Hepatocyte (in vitro differentiated cells): ENCODE measurements around the gene CEBPE. TPM values are rescaled to one million over a fixed set of nuclear protein-coding genes. Genes with fewer than 3 reads are reported as not detected.

ENCODE experiments used
- DNase-seq: peaks from one replicate; pipeline ENCODE4 v3.0.0-alpha.2; 2016; ENCODE audit warnings: low spot score
- H2AFZ ChIP-seq: fragments of 200-600 bp; sonication (generic); 2 replicates; pipeline ENCODE4 v1.6.0; 2016; ENCODE audit warnings: antibody characterized with exemption, mild to moderate bottlenecking
- H3K27ac ChIP-seq: fragments of 200-600 bp; sonication (generic); 2 replicates; pipeline ENCODE4 v1.5.1; 2016; ENCODE audit warnings: mild to moderate bottlenecking
- H3K27me3 ChIP-seq: fragments of 200-600 bp; sonication (generic); 2 replicates; pipeline ENCODE4 v1.6.1; 2016
- H3K36me3 ChIP-seq: fragments of 200-600 bp; sonication (generic); replicated peaks from 2 replicates; pipeline ENCODE4 v1.5.1; 2016; ENCODE audit warnings: low read depth; ENCODE audit not compliant: insufficient read depth
- H3K4me1 ChIP-seq: fragments of 200-600 bp; sonication (generic); 2 replicates; pipeline ENCODE4 v1.5.1; 2016; ENCODE audit warnings: mild to moderate bottlenecking, moderate library complexity; ENCODE audit not compliant: insufficient read depth
- H3K4me2 ChIP-seq: fragments of 200-600 bp; sonication (generic); 2 replicates; pipeline ENCODE4 v1.6.0; 2016
- H3K4me3 ChIP-seq: fragments of 200-600 bp; sonication (generic); 2 replicates; pipeline ENCODE4 v1.5.1; 2016; ENCODE audit warnings: mild to moderate bottlenecking
- H3K79me2 ChIP-seq: fragments of 200-600 bp; sonication (generic); 2 replicates; pipeline ENCODE4 v1.6.0; 2017; ENCODE audit warnings: mild to moderate bottlenecking
- H3K9me2 ChIP-seq: fragments of 200-600 bp; sonication (generic); replicated peaks from 2 replicates; pipeline ENCODE4 v1.6.0; 2017; ENCODE audit warnings: mild to moderate bottlenecking; ENCODE audit not compliant: insufficient read depth
- H3K9me3 ChIP-seq: fragments of 200-600 bp; sonication (generic); 2 replicates; pipeline ENCODE4 v1.5.1; 2016; ENCODE audit warnings: low read depth, mild to moderate bottlenecking
- H4K20me1 ChIP-seq: fragments of 200-600 bp; sonication (generic); 2 replicates; pipeline ENCODE4 v1.6.0; 2016; ENCODE audit warnings: mild to moderate bottlenecking; ENCODE audit not compliant: insufficient read depth, poor library complexity, severe bottlenecking
- EZH2 ChIP-seq: fragments of 200-600 bp; sonication (generic); IDR thresholded peaks from 2 replicates; pipeline ENCODE4 v1.6.1; 2016; ENCODE audit warnings: antibody characterized with exemption, mild to moderate bottlenecking, borderline replicate concordance
- EZH2phosphoT487 ChIP-seq: fragments of 200-600 bp; sonication (generic); IDR thresholded peaks from one replicate; pipeline ENCODE4 v1.6.1; 2018; ENCODE audit warnings: antibody characterized with exemption, mild to moderate bottlenecking, low read depth, moderate library complexity; ENCODE audit not compliant: unreplicated experiment, severe bottlenecking
- WGBS: methylation state at CpG from one replicate; pipeline ENCODE4 v1.1.6; 2016; ENCODE audit warnings: low lambda C conversion rate; ENCODE audit errors: missing lambda C conversion rate; 5-methylcytosine and 5-hydroxymethylcytosine counted together
- polyA plus RNA-seq: library from polyadenylated mRNA; unstranded; fragments of >200 nt; fragmentation: Nextera tagmentation; extraction: Ambion mirVana; gene quantifications from 2 replicates; pipeline ENCODE4 v1.2.1, GENCODE V29; 2016
- total RNA-seq: library from RNA; depleted of rRNA; stranded (reverse); fragments of >200 nt; gene quantifications from 2 replicates; pipeline ENCODE4 v1.2.3, GENCODE V29; 2014
- TF ChIP-seq, protein P1 (sequence below): fragments of 200-600 bp; sonication (generic); IDR thresholded peaks from 2 replicates; pipeline ENCODE4 v1.5.1; 2016; ENCODE audit warnings: antibody characterized with exemption, mild to moderate bottlenecking; ENCODE audit not compliant: poor library complexity

The CEBPE gene
- total and polyA plus RNA-seq, 2 experiments from 2014 or later, result not detected

GRCh38 chr14:23090254-23090636, 28.8 kb downstream of the CEBPE start:
- DNase-seq, result no peak
- Histone ChIP-seq H3K27ac (no peak overlapping the region), H3K4me1 (peaks cover 7% of the 10 kb centered on the region), H3K9me2 (no peaks in the 10 kb centered on the region), H3K79me2 (peaks cover 75% of the 10 kb centered on the region), H3K4me3 (no peak overlapping the region), H4K20me1 (peaks cover 26% of the 10 kb centered on the region), H3K27me3 (no peaks in the 10 kb centered on the region), H3K9me3 (no peaks in the 10 kb centered on the region), H2AFZ (no peak overlapping the region), H3K36me3 (peaks cover 7% of the 10 kb centered on the region), H3K4me2 (no peak overlapping the region)
- 75% methylated on average over 4 of the region's 4 CpGs for WGBS
- TF ChIP-seq EZH2phosphoT487, result no peak
- no peak for TF ChIP-seq EZH2

DNA sequence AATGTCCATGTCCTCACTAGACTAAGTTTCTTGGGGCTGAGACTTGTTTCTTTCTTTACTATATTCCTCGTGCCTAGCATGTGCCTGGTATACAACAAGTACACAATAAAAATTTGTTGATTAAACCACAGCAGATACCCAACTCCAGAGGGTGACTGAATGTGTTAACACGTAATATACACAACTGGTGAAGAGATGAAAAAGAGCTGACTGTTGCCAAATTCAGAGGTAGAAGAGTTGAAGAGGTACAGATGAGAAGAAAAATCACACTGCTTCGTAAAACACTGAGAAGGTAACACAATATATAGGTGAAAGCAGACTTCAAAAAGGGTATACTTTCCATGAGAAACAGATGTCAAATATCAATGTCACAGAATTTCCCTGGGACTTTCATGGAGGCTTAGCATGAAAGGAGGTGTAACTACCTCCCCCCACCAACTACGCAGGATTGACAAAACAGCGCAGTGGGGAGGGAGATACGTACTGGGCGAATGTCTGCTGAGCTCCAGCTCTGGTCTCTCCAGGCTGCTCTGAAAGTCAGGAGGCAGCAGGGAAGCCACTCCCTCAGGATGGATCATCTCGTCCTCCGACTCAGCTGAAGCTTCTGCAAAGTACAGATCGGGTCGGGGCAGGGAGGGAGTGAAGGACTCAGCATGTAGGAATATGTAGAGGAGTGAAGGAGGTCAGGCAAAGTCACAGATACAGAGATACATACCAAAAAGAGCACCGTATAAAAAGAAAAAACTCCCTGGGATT, 29.4 kb downstream of the CEBPE start:
- no peaks in the 10 kb centered on the region for H3K27me3 ChIP-seq
- H3K4me2 ChIP-seq, result no peak overlapping the region
- TF ChIP-seq EZH2phosphoT487 (no peak), EZH2 (no peak)
- TF ChIP-seq, protein P1, sequence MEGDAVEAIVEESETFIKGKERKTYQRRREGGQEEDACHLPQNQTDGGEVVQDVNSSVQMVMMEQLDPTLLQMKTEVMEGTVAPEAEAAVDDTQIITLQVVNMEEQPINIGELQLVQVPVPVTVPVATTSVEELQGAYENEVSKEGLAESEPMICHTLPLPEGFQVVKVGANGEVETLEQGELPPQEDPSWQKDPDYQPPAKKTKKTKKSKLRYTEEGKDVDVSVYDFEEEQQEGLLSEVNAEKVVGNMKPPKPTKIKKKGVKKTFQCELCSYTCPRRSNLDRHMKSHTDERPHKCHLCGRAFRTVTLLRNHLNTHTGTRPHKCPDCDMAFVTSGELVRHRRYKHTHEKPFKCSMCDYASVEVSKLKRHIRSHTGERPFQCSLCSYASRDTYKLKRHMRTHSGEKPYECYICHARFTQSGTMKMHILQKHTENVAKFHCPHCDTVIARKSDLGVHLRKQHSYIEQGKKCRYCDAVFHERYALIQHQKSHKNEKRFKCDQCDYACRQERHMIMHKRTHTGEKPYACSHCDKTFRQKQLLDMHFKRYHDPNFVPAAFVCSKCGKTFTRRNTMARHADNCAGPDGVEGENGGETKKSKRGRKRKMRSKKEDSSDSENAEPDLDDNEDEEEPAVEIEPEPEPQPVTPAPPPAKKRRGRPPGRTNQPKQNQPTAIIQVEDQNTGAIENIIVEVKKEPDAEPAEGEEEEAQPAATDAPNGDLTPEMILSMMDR, result no peak
- 96% methylated on average over 12 of the region's 12 CpGs for WGBS
- peaks cover 7% of the 10 kb centered on the region for H3K36me3 ChIP-seq
- H3K9me2 ChIP-seq, result no peaks in the 10 kb centered on the region
- H3K79me2 ChIP-seq, result peaks cover 78% of the 10 kb centered on the region
- H2AFZ ChIP-seq, result no peak overlapping the region
- H3K4me1 ChIP-seq, result peaks cover 7% of the 10 kb centered on the region
- H3K27ac ChIP-seq, result no peak overlapping the region
- no peak overlapping the region for H3K4me3 ChIP-seq
- DNase-seq, result no peak
- H4K20me1 ChIP-seq, result peaks cover 26% of the 10 kb centered on the region
- H3K9me3 ChIP-seq, result no peaks in the 10 kb centered on the region

- Histone ChIP-seq H3K27ac (no peak overlapping the region), H3K9me3 (no peaks in the 10 kb centered on the region), H3K27me3 (no peaks in the 10 kb centered on the region), H3K9me2 (no peaks in the 10 kb centered on the region), H3K36me3 (peaks cover 7% of the 10 kb centered on the region), H3K4me1 (no peaks in the 10 kb centered on the region), H3K79me2 (peaks cover 77% of the 10 kb centered on the region), H3K4me3 (no peak overlapping the region), H2AFZ (no peak overlapping the region), H4K20me1 (no peaks in the 10 kb centered on the region), H3K4me2 (no peak overlapping the region)
- WGBS, result 100% methylated on average over 1 of the region's 1 CpG
- TF ChIP-seq EZH2phosphoT487 (no peak), EZH2 (no peak)
- TF ChIP-seq, protein P1, result no peak
- no peak for DNase-seq
Measured at GRCh38 chr14:23086565-23086964, 32.5 kb downstream of the CEBPE start.

- Histone ChIP-seq H3K9me3 (no peaks in the 10 kb centered on the region), H3K79me2 (peaks cover 71% of the 10 kb centered on the region), H3K4me1 (no peaks in the 10 kb centered on the region), H3K27me3 (no peaks in the 10 kb centered on the region), H3K4me2 (no peak overlapping the region), H2AFZ (no peak overlapping the region), H3K36me3 (peaks cover 7% of the 10 kb centered on the region), H3K4me3 (no peak overlapping the region), H4K20me1 (no peaks in the 10 kb centered on the region), H3K9me2 (no peaks in the 10 kb centered on the region), H3K27ac (peak overlapping the region; percentile 31)
- DNase-seq, result no peak
- TF ChIP-seq, protein P1, result no peak
- no peak for TF ChIP-seq EZH2
- 74% methylated on average over 3 of the region's 3 CpGs for WGBS
Measured at GRCh38 chr14:23085458-23085857, 33.6 kb downstream of the CEBPE start.
